ELR (cell line): Measurements from ENCODE around the gene ZNFX1.
"Not testable (repeated sequence)": the region's sequence is repeated elsewhere in the genome, so short reads cannot be mapped to it uniquely, and the experiment has no call there.

ENCODE experiments used
- DNase-seq: peaks from one replicate; pipeline ENCODE4 v3.0.0-alpha.2; 2015; ENCODE audit warnings: low read depth

The ZNFX1 gene

GRCh38 chr20:49278036-49278817 lies at the start of gene ZNFX1:
ZNFX1 (minus strand) TSS chr20:49278057; CDS start chr20:49275839, 2,218 bp downstream.
- DNase-seq = peak; percentile 100

GRCh38 chr20:49326026-49326425 lies 48.2 kb upstream of the ZNFX1 start:
- no peak for DNase-seq

DNA sequence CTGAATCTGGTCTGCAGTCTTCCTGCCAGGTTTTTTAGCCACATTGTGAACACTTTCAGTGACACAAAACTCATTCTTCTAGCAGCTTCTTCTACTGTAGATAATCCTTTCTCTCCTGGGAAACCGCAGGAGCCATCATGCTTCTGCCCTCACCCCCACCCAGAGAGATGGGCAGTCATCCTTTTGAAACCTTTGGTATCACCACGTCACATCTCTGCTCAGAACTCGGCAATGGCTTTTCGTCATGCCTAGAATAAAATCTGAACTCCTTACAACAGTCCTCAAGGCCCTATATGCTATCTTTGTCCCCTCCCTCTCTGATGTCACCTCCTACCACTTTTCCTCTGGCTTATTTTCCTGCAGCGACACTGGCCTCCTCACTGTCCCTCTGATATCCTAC lies 46.4 kb upstream of the ZNFX1 start:
- no peak for DNase-seq

GRCh38 chr20:49323622-49324238 lies 45.9 kb upstream of the ZNFX1 start:
- peak; percentile 81 for DNase-seq

DNA sequence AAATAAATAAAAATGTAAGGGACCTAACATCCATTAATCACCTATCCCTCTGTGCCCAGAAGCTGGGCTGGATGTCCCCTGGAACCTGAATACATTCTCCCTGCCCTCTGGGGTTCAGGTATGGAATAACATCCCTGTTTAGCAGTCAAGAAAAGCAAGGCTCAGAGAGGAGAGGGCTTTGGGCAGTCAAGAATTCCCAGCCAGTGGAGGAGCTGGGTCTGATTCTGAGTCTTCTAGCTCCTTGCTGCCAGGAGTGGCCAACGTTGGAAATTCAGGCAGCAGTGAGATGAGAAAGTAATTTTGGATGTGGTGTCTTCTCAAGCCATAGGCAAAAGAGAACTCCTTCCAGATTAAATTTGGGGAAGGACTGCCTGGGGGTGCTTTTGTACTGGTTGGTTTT lies 42.6 kb upstream of the ZNFX1 start:
- peak; percentile 74 for DNase-seq

GRCh38 chr20:49319208-49319809 lies 41.5 kb upstream of the ZNFX1 start:
- no peak for DNase-seq

GRCh38 chr20:49318430-49319207 lies 40.8 kb upstream of the ZNFX1 start:
- DNase-seq = no peak

- no peak for DNase-seq
These were observed 40.2 kb upstream of the ZNFX1 start for GRCh38 chr20:49318091-49318429.

DNA sequence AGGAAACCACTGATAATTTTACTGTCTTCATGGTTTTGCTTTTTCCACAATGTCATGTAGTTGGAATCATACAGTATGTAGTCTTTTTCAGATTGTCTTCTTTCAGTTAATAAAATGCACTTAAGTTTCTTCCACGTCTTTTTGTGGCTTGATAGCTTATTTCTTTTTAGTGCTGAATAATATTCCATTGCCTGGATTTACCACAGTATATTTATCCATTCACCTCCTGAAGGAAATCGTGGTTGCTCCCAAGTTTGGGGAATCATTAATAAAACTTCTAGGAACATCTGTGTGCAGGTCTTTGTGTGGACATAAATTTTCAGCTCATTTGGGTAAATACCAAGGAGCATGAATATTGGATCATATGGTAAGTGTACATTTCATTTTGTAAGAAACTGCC lies 38.8 kb upstream of the ZNFX1 start:
- DNase-seq = no peak

GRCh38 chr20:49315580-49315979 lies 37.7 kb upstream of the ZNFX1 start:
- DNase-seq = no peak

DNA sequence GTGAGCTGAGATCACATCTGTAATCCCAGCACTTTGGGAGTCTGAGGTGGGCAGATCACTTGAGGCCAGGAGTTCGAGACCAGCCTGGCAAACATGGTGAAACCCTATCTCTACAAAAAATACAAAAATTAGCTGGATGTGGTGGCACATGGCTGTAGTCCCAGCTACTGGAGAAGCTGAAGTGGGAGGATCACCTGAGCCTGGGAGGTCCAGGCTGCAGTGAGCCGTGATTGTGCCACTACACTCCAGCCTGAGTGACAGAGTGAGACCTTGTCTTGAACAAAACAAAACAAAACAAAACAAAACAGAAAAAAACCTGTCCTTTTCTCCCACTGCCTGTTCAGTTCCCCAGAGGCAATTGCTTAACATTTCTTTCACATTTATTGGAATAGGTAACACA lies 36.2 kb upstream of the ZNFX1 start:
- DNase-seq = not testable (repeated sequence)

DNA sequence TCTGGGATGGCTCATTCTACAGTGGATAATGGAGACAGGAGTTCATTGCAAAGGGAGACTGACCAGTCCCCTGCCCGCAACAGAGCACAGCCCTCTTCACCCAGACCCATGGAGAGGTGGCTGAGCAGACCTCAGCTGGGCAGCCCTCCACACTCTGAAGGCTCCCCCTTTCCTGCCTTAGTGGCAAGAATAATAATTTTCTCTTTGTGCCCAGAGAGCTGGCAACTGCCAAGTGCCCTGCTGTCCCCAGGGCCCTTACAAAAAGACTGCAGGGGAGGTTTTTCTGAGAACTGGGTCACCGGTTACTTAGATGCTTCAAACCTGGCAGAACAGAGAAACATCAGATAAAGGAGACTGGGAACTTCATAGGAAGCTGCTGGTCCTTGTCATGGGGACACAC lies 35.4 kb upstream of the ZNFX1 start:
- no peak for DNase-seq

- DNase-seq = no peak
These were observed 34.8 kb upstream of the ZNFX1 start for GRCh38 chr20:49312661-49313060.

- DNase-seq = peak; percentile 61
These were observed 32.8 kb upstream of the ZNFX1 start for GRCh38 chr20:49310705-49311104.

DNA sequence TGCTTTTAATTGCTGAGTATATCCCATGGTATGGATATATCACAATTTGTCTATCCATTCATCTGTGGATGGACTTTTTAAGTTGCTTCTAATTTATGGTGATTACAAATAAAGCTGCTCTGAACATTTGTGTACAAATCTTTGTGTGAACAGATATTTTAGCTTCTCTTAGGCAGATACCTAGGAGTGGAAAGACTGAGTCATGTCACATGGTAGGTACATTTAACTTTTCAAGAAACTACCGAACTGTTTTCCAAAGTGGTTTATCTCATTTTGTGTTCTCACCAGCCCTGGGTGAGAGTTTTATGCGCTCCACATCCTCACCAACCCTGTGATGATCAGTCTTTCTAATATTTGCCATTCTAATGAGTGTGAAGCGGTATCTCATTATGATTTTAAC lies 31.0 kb upstream of the ZNFX1 start:
- no peak for DNase-seq

DNA sequence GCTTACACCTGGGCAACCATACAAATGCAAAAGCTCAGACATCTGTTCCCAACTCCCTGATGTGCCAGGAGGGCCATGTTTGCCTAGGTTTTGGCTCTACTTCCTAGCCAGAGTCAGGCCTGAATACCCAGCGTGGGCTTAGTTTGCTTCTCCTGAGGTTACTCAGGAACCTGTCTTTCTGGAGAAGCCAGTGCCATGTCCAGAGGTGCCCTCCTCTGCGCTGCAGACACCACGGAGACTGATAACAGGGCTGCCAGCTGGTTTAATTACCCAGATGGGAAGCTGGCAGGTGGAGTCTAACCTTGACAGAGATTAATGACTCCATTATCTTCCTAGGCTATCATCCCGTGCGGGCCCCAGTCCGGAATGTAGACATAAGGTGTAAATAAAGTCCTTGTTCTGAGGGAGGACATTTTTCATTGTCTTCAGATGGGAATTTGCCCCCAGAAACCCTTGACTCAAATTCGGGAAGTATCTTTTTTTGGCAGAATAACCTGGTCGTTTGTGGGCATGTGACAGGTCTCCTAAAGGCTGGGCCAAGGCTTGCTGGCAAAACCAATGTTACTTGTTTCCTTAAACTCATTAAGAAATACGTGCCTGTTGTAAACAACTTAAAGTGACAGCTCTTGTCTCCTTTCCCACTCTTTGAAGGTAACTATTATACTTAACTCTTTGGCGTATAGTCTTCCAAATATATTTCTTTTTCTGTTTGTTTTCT lies 29.2 kb upstream of the ZNFX1 start:
- DNase-seq = no peak

DNA sequence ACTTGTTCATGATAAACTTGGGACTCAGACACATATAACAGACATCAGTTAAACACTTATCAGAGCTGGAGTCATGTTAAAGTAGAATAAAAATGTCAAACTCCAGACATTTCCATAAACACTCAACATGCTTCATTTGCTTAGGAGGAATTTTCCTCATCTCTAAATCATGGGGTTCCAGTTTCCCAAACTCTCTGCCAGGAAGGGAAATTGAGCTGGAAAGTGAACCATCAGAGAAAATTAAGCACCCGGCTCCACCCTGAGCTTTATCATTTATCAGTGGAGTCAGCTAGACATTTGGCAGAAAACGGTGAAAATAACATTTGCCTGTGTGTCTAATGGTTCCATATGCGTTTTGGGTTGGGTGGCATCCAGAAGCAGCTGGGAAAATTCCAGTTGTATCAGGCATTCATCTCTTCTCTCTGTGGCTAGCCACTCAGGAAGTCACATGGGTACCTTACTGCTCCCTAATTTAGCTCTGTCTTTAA lies 25.3 kb upstream of the ZNFX1 start:
- no peak for DNase-seq

- DNase-seq = no peak
These were observed 20.0 kb upstream of the ZNFX1 start for GRCh38 chr20:49297605-49298530.

- DNase-seq = not testable (repeated sequence)
These were observed 16.3 kb upstream of the ZNFX1 start for GRCh38 chr20:49294002-49294654.

GRCh38 chr20:49293122-49293521 lies 15.3 kb upstream of the ZNFX1 start:
- DNase-seq = no peak
